HG03280 (cell line): ENCODE results near the gene FAM13B.
"Not testable (repeated sequence)": the region's sequence is repeated elsewhere in the genome, so short reads cannot be mapped to it uniquely, and the experiment has no call there.

Source experiments
- ATAC-seq: cut with Tn5 transposase; IDR thresholded peaks from one replicate; pipeline ENCODE4 v1.9.1; 2021; ENCODE audit warnings: mild to moderate bottlenecking, moderate library complexity; ENCODE audit not compliant: unreplicated experiment

Gene FAM13B

DNA sequence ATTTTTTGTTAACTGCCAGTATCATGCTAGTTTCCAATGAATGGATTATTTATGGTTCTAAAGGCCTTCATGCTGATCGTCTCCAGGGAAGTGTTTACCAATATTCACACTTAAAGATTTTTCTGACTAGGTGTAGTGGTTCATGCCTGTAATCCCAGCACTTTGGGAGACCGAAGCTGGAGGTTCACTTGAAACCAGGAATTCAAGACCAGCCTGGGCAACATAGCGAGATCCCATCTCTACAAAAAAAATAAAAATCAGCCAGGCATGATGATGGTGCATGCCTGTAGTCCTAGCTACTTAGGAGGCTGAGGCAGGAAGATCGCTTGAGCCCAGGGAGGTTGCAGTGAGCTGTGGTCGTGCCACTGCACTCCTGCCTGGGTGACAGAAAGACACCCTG is 43.5 kb downstream of the FAM13B start:
- no peak for ATAC-seq

GRCh38 chr5:137975208-137975607 is 57.7 kb downstream of the FAM13B start:
- ATAC-seq = no peak

DNA sequence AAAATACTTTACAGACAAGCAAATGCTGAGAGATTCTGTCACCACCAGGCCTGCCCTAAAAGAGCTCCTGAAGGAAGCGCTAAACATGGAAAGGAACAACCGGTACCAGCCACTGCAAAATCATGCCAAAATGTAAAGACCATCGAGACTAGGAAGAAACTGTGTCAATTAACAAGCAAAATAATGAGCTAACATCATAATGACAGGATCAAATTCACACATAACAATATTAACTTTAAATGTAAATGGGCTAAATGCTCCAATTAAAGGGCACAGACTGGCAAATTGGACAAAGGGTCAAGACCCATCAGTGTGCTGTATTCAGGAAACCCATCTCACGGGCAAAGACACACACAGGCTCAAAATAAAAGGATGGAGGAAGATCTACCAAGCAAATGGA is 62.5 kb downstream of the FAM13B start:
- ATAC-seq = not testable (repeated sequence)

- ATAC-seq = no peak
Measured at GRCh38 chr5:137960819-137961218, 72.1 kb downstream of the FAM13B start.

GRCh38 chr5:137960141-137960540 is 72.7 kb downstream of the FAM13B start:
- no peak for ATAC-seq

- ATAC-seq = no peak
Measured at GRCh38 chr5:137959488-137959887, 73.4 kb downstream of the FAM13B start.

DNA sequence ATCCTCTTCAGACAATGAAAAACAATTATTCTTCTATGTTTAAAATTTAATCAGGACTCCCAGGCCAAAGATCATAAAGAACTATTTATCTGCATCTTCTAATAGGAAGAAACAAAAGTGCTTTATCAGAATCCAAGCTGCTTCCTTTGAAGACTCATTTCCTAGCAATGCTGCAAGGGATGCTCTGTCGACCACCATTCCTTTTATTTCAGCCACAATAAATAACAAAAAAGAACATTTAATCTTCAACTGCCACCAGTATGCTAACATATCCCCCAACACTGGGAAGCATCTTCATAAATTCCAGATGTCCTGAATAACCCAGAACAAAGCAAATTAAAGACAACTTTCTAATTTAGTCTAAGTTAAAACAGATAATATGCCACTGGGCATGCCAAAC is 74.9 kb downstream of the FAM13B start:
- ATAC-seq = no peak

- no peak for ATAC-seq
Measured at GRCh38 chr5:137954131-137954879, 78.6 kb downstream of the FAM13B start.

DNA sequence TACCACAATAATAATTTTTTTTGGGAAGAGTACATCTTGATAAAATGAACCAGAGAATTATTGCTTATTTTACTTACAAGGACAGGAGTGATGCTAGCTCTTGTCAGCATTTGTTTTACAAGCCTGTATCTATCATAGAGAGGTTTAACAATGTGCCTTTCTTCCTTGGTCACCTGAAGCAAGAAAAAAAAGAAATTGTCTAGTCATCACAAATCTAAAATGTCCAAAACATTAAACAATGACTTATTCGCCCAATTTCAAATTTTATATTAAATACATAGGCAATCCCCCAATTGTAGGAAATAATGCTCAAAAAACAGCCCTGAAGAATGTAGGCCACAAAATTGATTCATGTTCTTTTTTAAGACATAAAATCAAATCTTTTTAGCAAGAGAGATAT is 87.1 kb downstream of the FAM13B start:
- ATAC-seq = no peak

- ATAC-seq = not testable (repeated sequence)
Measured at GRCh38 chr5:137944280-137944679, 88.6 kb downstream of the FAM13B start.

GRCh38 chr5:137939331-137939730 is 93.5 kb downstream of the FAM13B start:
- ATAC-seq = no peak

GRCh38 chr5:137938751-137939143 is 94.1 kb downstream of the FAM13B start:
- ATAC-seq = no peak

GRCh38 chr5:137937994-137938750 is 94.7 kb downstream of the FAM13B start:
- ATAC-seq = no peak

GRCh38 chr5:137935694-137936093 is 97.2 kb downstream of the FAM13B start:
- ATAC-seq = no peak

GRCh38 chr5:137935190-137935589 is 97.7 kb downstream of the FAM13B start:
- ATAC-seq = no peak

DNA sequence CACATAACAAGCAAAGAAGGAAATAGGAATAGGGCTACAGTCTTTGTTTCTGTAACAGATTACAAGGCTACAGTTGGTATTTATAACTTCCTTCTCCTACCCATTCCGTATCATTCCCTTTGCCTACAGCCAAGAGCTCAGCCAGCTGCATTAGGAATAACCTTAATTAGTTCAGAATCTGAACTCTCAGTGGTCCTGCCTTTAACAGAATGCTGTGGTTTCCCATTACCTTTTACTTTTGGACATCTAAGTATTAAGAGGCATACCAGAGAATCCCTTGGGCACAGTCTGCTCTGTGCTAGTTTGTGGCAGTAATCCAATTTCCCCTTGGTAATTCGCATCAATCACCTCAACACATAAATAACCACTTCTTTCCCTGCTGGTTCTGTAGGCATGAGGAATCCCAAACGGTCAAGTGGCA is 99.4 kb downstream of the FAM13B start:
- no peak for ATAC-seq

DNA sequence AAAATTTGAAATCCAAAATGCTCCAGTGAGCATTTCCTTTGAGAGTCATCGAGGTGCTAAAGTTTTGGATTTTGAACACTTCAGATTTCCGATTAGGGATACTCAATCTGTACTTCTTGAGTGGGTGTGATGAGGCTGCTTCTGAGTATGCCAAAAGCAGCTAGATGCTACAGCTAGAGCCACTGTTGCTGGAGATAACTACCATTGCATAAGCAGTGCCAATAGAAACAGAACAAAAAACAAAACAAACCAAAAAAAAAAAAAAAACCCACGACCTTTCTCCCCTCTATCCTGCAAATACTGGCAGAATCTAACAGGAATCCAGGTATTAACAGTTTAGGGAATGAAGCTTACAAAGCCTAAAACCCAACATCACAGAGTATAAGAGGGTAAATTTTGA is 100.1 kb downstream of the FAM13B start:
- no peak for ATAC-seq

DNA sequence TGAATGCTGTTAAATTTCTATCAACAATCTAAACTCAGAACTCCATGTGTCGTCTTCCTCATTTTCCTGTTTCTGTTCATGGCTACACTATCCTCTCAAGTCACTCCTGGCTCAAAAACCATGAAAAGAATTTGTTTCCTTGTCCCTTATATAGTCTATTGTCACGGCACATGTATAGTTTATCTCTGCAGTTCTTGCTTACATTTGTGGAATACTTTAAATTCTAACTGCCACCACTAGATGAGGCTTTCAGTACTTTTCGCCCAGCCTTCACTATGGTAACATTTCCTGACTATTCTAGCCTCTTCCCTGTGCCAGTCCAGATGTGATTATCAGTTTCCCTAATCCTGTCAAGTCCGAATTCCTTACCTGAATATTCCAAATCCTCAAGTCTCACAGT is 109.0 kb downstream of the FAM13B start:
- ATAC-seq = no peak

- ATAC-seq = no peak
Measured at GRCh38 chr5:137921931-137922330, 110.9 kb downstream of the FAM13B start.

- no peak for ATAC-seq
Measured at GRCh38 chr5:137916923-137917322, 116.0 kb downstream of the FAM13B start.

GRCh38 chr5:137914758-137915157 is 118.1 kb downstream of the FAM13B start:
- no peak for ATAC-seq

GRCh38 chr5:137902408-137903133 is 130.3 kb downstream of the FAM13B start:
- ATAC-seq = no peak
